Adrenal gland (tissue), 5 donors: ENCODE data around the gene MRPL32.

Experiments used
- POLR2A ChIP-seq, 2 donors: fragments of 450-650 bp; IDR thresholded peaks; one replicate each; pipeline ENCODE4 v1.6.1; 2017; ENCODE audit warnings: antibody characterized with exemption in 2 of 2, mild to moderate bottlenecking in 2 of 2, moderate library complexity in 1 of 2
- TF ChIP-seq, protein P1 (sequence below), 6 experiments: fragments of 450-650 bp in 4 of 6; fragments of 200-600 bp in 2 of 6; sonication (generic) in 1 of 6; IDR thresholded peaks; 1 replicate in 5 of 6; 2 replicates in 1 of 6; pipeline versions ENCODE4 v1.5.1 to v1.8.0; 2016 to 2021; ENCODE audit warnings: antibody characterized with exemption in 6 of 6, mild to moderate bottlenecking in 2 of 6, moderate library complexity in 1 of 6
- donor health status: DM: no; HTN: no; CAD: no.

DNA sequence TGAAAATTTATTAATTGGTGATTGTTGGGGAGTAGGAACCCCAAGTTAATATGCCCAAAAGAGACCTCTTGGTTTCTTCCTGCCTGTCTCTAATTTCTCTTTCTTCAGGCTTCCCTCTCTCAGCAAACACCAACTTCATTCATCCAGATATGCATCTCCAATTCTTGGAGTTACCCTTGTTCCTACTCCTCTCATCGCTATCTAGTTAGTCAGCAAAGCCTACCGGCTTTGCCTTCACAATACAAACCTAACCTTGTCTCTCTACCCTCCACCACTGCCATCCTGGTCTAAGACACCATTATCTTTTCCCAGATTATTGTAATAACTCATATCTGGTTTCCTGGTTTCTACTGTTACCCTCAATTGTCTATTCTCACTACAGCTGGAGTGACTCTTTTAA, 47.9 kb downstream of the MRPL32 start:
- TF ChIP-seq, protein P1, sequence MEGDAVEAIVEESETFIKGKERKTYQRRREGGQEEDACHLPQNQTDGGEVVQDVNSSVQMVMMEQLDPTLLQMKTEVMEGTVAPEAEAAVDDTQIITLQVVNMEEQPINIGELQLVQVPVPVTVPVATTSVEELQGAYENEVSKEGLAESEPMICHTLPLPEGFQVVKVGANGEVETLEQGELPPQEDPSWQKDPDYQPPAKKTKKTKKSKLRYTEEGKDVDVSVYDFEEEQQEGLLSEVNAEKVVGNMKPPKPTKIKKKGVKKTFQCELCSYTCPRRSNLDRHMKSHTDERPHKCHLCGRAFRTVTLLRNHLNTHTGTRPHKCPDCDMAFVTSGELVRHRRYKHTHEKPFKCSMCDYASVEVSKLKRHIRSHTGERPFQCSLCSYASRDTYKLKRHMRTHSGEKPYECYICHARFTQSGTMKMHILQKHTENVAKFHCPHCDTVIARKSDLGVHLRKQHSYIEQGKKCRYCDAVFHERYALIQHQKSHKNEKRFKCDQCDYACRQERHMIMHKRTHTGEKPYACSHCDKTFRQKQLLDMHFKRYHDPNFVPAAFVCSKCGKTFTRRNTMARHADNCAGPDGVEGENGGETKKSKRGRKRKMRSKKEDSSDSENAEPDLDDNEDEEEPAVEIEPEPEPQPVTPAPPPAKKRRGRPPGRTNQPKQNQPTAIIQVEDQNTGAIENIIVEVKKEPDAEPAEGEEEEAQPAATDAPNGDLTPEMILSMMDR (IDR thresholded peaks at IDR 0.05), result no peak
- TF ChIP-seq POLR2A (IDR thresholded peaks at IDR 0.05), result no peak
